ENCODE measurements around the gene TRAK2.
"Not testable (repeated sequence)": the region's sequence is repeated elsewhere in the genome, so short reads cannot be mapped to it uniquely, and the experiment has no call there.

Gene TRAK2

GRCh38 chr2:201451292-201452057 lies at the start of gene TRAK2, which contains the start of gene STRADB:
TSS of gene TRAK2 (minus strand) at chr2:201451458. CDS start at chr2:201420507, 30,951 bp downstream.
TSS of gene STRADB (plus strand) at chr2:201451740. CDS start at chr2:201454841, 3,101 bp downstream.
- peak; percentile 91 for DNase-seq (ENCODE audit: low read depth)

- no peak for DNase-seq (ENCODE audit: low read depth)
Measured at GRCh38 chr2:201500534-201500933, 49.3 kb upstream of the TRAK2 start.

GRCh38 chr2:201496785-201497184 lies 45.5 kb upstream of the TRAK2 start:
- no peak for DNase-seq (ENCODE audit: low read depth)

- no peak for DNase-seq (ENCODE audit: low read depth)
Measured at GRCh38 chr2:201490291-201490690, 39.0 kb upstream of the TRAK2 start.

GRCh38 chr2:201484805-201485204 lies 33.5 kb upstream of the TRAK2 start:
- DNase-seq (ENCODE audit: low read depth) = no peak

- DNase-seq (ENCODE audit: low read depth) = not testable (repeated sequence)
Measured at GRCh38 chr2:201483758-201484157, 32.5 kb upstream of the TRAK2 start.

- DNase-seq (ENCODE audit: low read depth) = no peak
Measured at GRCh38 chr2:201483342-201483741, 32.1 kb upstream of the TRAK2 start.

- DNase-seq (ENCODE audit: low read depth) = no peak
Measured at GRCh38 chr2:201482543-201482942, 31.3 kb upstream of the TRAK2 start.

GRCh38 chr2:201472411-201472810 lies 21.2 kb upstream of the TRAK2 start:
- no peak for DNase-seq (ENCODE audit: low read depth)

- DNase-seq (ENCODE audit: low read depth) = no peak
Measured at GRCh38 chr2:201471732-201472393, 20.6 kb upstream of the TRAK2 start.

- DNase-seq (ENCODE audit: low read depth) = no peak
Measured at GRCh38 chr2:201470821-201471731, 19.8 kb upstream of the TRAK2 start.

- DNase-seq (ENCODE audit: low read depth) = no peak
Measured at GRCh38 chr2:201467666-201468065, 16.4 kb upstream of the TRAK2 start.

GRCh38 chr2:201466050-201466675 lies 14.9 kb upstream of the TRAK2 start:
- no peak for DNase-seq (ENCODE audit: low read depth)

- DNase-seq (ENCODE audit: low read depth) = no peak
Measured at GRCh38 chr2:201465524-201465971, 14.3 kb upstream of the TRAK2 start.

GRCh38 chr2:201464547-201464946 lies 13.3 kb upstream of the TRAK2 start:
- DNase-seq (ENCODE audit: low read depth) = no peak

- DNase-seq (ENCODE audit: low read depth) = no peak
Measured at GRCh38 chr2:201460532-201460931, 9.3 kb upstream of the TRAK2 start.

GRCh38 chr2:201458381-201458780 lies 7.1 kb upstream of the TRAK2 start:
- DNase-seq (ENCODE audit: low read depth) = no peak

- DNase-seq (ENCODE audit: low read depth) = no peak
Measured at GRCh38 chr2:201452922-201453643, 1.8 kb upstream of the TRAK2 start.

GRCh38 chr2:201452058-201452921 lies 1.0 kb upstream of the TRAK2 start:
- no peak for DNase-seq (ENCODE audit: low read depth)

- no peak for DNase-seq (ENCODE audit: low read depth)
Measured at GRCh38 chr2:201450954-201451291, 335 bp downstream of the TRAK2 start.

All from stimulated activated CD8-positive, alpha-beta memory T cell treated with anti-CD3 and anti-CD28 coated beads, Interleukin-12 subunit alpha, Interleukin-12 subunit beta, amount 100 ng/mL, for 4 hours (primary cell).